Endodermal cell (in vitro differentiated cells): ENCODE data around the gene PGM1. TPM values are rescaled to one million over a fixed set of nuclear protein-coding genes. Genes with fewer than 3 reads are reported as not detected.

Source experiments
- DNase-seq: peaks from one replicate; pipeline ENCODE4 v3.0.0-alpha.2; 2017
- H3K27ac ChIP-seq: 2 replicates; pipeline ENCODE4 v1.5.1; 2013; ENCODE audit warnings: mild to moderate bottlenecking, low read depth, low read length, moderate library complexity
- H3K27me3 ChIP-seq: 2 replicates; pipeline ENCODE4 v1.6.1; 2013; ENCODE audit warnings: mild to moderate bottlenecking, low read length, moderate library complexity; ENCODE audit not compliant: insufficient read depth, control insufficient read depth, poor library complexity, severe bottlenecking
- H3K36me3 ChIP-seq: 2 replicates; pipeline ENCODE4 v1.7.0; 2013; ENCODE audit warnings: mild to moderate bottlenecking, low read length, moderate library complexity; ENCODE audit not compliant: control insufficient read depth, insufficient read depth
- H3K4me1 ChIP-seq: one replicate; pipeline ENCODE4 v1.7.0; 2013; ENCODE audit warnings: low read length; ENCODE audit not compliant: control insufficient read depth, insufficient read depth
- H3K4me3 ChIP-seq: 2 replicates; pipeline ENCODE4 v1.5.1; 2013; ENCODE audit warnings: mild to moderate bottlenecking, low read length, moderate library complexity
- H3K9ac ChIP-seq: 2 replicates; pipeline ENCODE4 v1.6.1; 2013; ENCODE audit warnings: mild to moderate bottlenecking, low read length, moderate library complexity; ENCODE audit not compliant: poor library complexity, severe bottlenecking; ENCODE audit errors: extremely low read depth
- H3K9me3 ChIP-seq: 2 replicates; pipeline ENCODE4 v1.6.1; 2013; ENCODE audit warnings: mild to moderate bottlenecking, low read length, moderate library complexity; ENCODE audit not compliant: control insufficient read depth
- H3K27ac Mint-ChIP-seq: 2 replicates; pipeline ENCODE4 v1.8.0; 2020; ENCODE audit warnings: mixed read lengths
- H3K27me3 Mint-ChIP-seq: 2 replicates; pipeline ENCODE4 v1.8.0; 2021; ENCODE audit warnings: mild to moderate bottlenecking, mixed read lengths; ENCODE audit not compliant: insufficient read depth
- H3K36me3 Mint-ChIP-seq: 2 replicates; pipeline ENCODE4 v1.8.0; 2020; ENCODE audit warnings: low read depth, mixed read lengths
- H3K4me1 Mint-ChIP-seq: 2 replicates; pipeline ENCODE4 v1.8.0; 2020; ENCODE audit warnings: mixed read lengths
- H3K4me3 Mint-ChIP-seq: 2 replicates; pipeline ENCODE4 v1.8.0; 2020; ENCODE audit warnings: mild to moderate bottlenecking, moderate library complexity, mixed read lengths
- H3K9me3 Mint-ChIP-seq: 2 replicates; pipeline ENCODE4 v1.8.0; 2020; ENCODE audit warnings: mild to moderate bottlenecking, mixed read lengths
- CTCF ChIP-seq: fragments of 200-600 bp; sonication (generic); conservative IDR thresholded peaks from 2 replicates; pipeline ENCODE4 v1.5.0; 2021; ENCODE audit warnings: antibody characterized with exemption, mild to moderate bottlenecking
- WGBS, 2 experiments: methylation state at CpG; one replicate each; pipeline versions ENCODE4 v1.1.5 to v1.1.7; 2013; ENCODE audit warnings: missing lambda C conversion rate in 2 of 2, mixed read lengths in 1 of 2; ENCODE audit not compliant: insufficient coverage in 1 of 2, insufficient read length in 1 of 2; 5-methylcytosine and 5-hydroxymethylcytosine counted together
- total RNA-seq, 2 donors: library from RNA; stranded (reverse); fragmentation: NEBNext Ultra II Directional in 1 of 2; extraction: Animal tissue kit (Norgen Biotek cat#: 25700) in 1 of 2; gene quantifications; 2 replicates in 1 of 2; 3 replicates in 1 of 2; pipeline ENCODE4 v1.2.1, GENCODE V29; 2021

Gene PGM1
- total RNA-seq, 2 donors from 2014 or later, result 119 to 165 TPM

- Histone ChIP-seq H3K4me3 (no peak overlapping the region), H3K9me3 (no peaks in the 10 kb centered on the region), H3K36me3 (peaks cover 9% of the 10 kb centered on the region), H3K27ac (no peak overlapping the region), H3K9ac (no peak overlapping the region), H3K4me1 (peaks cover 10% of the 10 kb centered on the region), H3K27me3 (no peaks in the 10 kb centered on the region)
- H3K27me3 Mint-ChIP-seq, result no peaks in the 10 kb centered on the region
- peak overlapping the region; percentile 62 for H3K27ac Mint-ChIP-seq
- WGBS, 2 experiments, result 33 to 65% methylated on average over 2 of the region's 4 CpGs
- H3K36me3 Mint-ChIP-seq, result peaks cover 14% of the 10 kb centered on the region
- no peak overlapping the region for H3K4me3 Mint-ChIP-seq
- TF ChIP-seq CTCF, result peak; percentile 50
- no peaks in the 10 kb centered on the region for H3K9me3 Mint-ChIP-seq
- peak; percentile 62 for DNase-seq
- H3K4me1 Mint-ChIP-seq, result peaks cover 36% of the 10 kb centered on the region
These were observed 8.3 kb downstream of the PGM1 start for GRCh38 chr1:63601463-63601862.

DNA sequence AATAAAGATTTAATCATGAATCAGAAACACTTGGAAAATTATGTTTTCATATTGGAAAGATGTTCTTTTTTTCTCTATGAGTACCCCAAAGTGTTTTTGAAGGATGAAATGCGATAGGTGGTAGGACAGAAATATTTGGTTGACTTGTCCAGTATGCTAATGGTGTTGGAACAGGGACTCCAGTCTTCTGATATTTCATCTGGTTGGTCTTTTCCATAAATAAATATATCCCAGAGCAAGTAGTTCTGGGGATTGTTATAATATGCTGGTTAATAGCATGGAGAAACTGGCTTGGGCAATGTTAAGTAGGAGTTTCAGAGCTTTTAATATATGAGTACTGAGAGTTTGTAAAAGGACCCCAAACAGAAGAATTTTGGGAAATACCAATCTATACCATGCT is 8.7 kb downstream of the PGM1 start:
- Histone ChIP-seq H3K4me1 (peaks cover 10% of the 10 kb centered on the region), H3K4me3 (no peak overlapping the region), H3K9me3 (no peaks in the 10 kb centered on the region), H3K27ac (no peak overlapping the region), H3K27me3 (no peaks in the 10 kb centered on the region), H3K36me3 (peaks cover 9% of the 10 kb centered on the region), H3K9ac (no peak overlapping the region)
- Mint-ChIP-seq H3K4me3 (no peak overlapping the region), H3K9me3 (no peaks in the 10 kb centered on the region), H3K27me3 (no peaks in the 10 kb centered on the region), H3K4me1 (peaks cover 34% of the 10 kb centered on the region), H3K36me3 (peaks cover 14% of the 10 kb centered on the region), H3K27ac (no peak overlapping the region)
- no peak for DNase-seq
- 100% methylated on average over 1 of the region's 1 CpG; no CpG with 5 or more reads in 1 of the 2 experiments for WGBS, 2 experiments
- no peak for TF ChIP-seq CTCF

GRCh38 chr1:63602629-63603028 is 9.4 kb downstream of the PGM1 start:
- 83 to 93% methylated on average over 4 to 5 of the region's 5 CpGs for WGBS, 2 experiments
- DNase-seq, result no peak
- TF ChIP-seq CTCF, result peak; percentile 36
- no peaks in the 10 kb centered on the region for H3K27me3 ChIP-seq
- Mint-ChIP-seq H3K4me3 (no peak overlapping the region), H3K9me3 (no peaks in the 10 kb centered on the region), H3K27ac (peak overlapping the region; percentile 29), H3K27me3 (no peaks in the 10 kb centered on the region), H3K4me1 (peaks cover 38% of the 10 kb centered on the region), H3K36me3 (peaks cover 12% of the 10 kb centered on the region)
- peaks cover 10% of the 10 kb centered on the region for H3K4me1 ChIP-seq
- H3K27ac ChIP-seq, result no peak overlapping the region
- H3K36me3 ChIP-seq, result peaks cover 9% of the 10 kb centered on the region
- no peak overlapping the region for H3K9ac ChIP-seq
- no peak overlapping the region for H3K4me3 ChIP-seq
- no peaks in the 10 kb centered on the region for H3K9me3 ChIP-seq
